Coronary artery (tissue), 2 donors: ENCODE results near the gene TAGLN2.

Experiments used
- DNase-seq: peaks from one replicate; pipeline ENCODE4 v3.0.0-alpha.2; 2017; ENCODE audit warnings: low spot score
- H3K27ac ChIP-seq, 2 donors: fragments of 200-600 bp; sonication (generic); one replicate each; pipeline ENCODE4 v1.5.1; 2016 to 2019
- H3K4me3 ChIP-seq: fragments of 200-600 bp; sonication (generic); 2 replicates; pipeline ENCODE4 v1.5.1; 2016; ENCODE audit warnings: mild to moderate bottlenecking, moderate library complexity
- CTCF ChIP-seq: fragments of 200-600 bp; sonication (generic); IDR thresholded peaks from one replicate; pipeline ENCODE4 v1.5.1; 2019; ENCODE audit warnings: antibody characterized with exemption

TAGLN2 gene

GRCh38 chr1:159935305-159935704 lies 10.0 kb upstream of the TAGLN2 start:
- H3K4me3 ChIP-seq = no peak overlapping the region
- no peak overlapping the region for H3K27ac ChIP-seq
- no peak for TF ChIP-seq CTCF

GRCh38 chr1:159934136-159935039 lies 9.1 kb upstream of the TAGLN2 start:
- DNase-seq = no peak
- TF ChIP-seq CTCF = no peak
- no peak overlapping the region for H3K27ac ChIP-seq
- no peak overlapping the region for H3K4me3 ChIP-seq

More at GRCh38 chr1:159935305-159935704, 10.0 kb upstream of the TAGLN2 start:
- DNase-seq = no peak

- no peak overlapping the region for H3K27ac ChIP-seq
- H3K4me3 ChIP-seq = no peak overlapping the region
- no peak for TF ChIP-seq CTCF
- no peak for DNase-seq
Observed at GRCh38 chr1:159933347-159933746, 8.0 kb upstream of the TAGLN2 start.

- Histone ChIP-seq H3K27ac (no peak overlapping the region), H3K4me3 (no peak overlapping the region)
- no peak for DNase-seq
- TF ChIP-seq CTCF = no peak
Observed at GRCh38 chr1:159932296-159933285, 7.3 kb upstream of the TAGLN2 start.

GRCh38 chr1:159931795-159932173 lies 6.5 kb upstream of the TAGLN2 start:
- Histone ChIP-seq H3K27ac (no peak overlapping the region), H3K4me3 (no peak overlapping the region)
- DNase-seq = no peak
- no peak for TF ChIP-seq CTCF

GRCh38 chr1:159931101-159931794 lies 5.9 kb upstream of the TAGLN2 start:
- no peak overlapping the region for H3K27ac ChIP-seq
- no peak for DNase-seq
- no peak for TF ChIP-seq CTCF
- no peak overlapping the region for H3K4me3 ChIP-seq
